Bronchial epithelial cell (primary cell): ENCODE data around the gene DYNC1LI1. TPM values are rescaled to one million over a fixed set of nuclear protein-coding genes. Genes with fewer than 3 reads are reported as not detected.
A peak's percentile ranks its signal among the peaks of the same experiment; 100 is the strongest.

Experiments used
- DNase-seq: peaks from one replicate; pipeline ENCODE4 v3.0.0-alpha.2; 2010; ENCODE audit warnings: low read depth
- FAIRE-seq: peaks from 2 replicates; lab custom pipeline; 2011; peaks lifted over from hg19 to GRCh38; lab: Jason Lieb, UNC
- H3K27me3 ChIP-seq: 2 replicates; pipeline ENCODE4 v1.5.1; 2011; ENCODE audit warnings: low read length; ENCODE audit not compliant: control insufficient read depth, insufficient read depth
- H3K36me3 ChIP-seq: 2 replicates; pipeline ENCODE4 v1.5.1; 2011; ENCODE audit warnings: low read length; ENCODE audit not compliant: control insufficient read depth, insufficient read depth
- H3K4me3 ChIP-seq: 2 replicates; pipeline ENCODE4 v1.5.1; 2011; ENCODE audit warnings: mild to moderate bottlenecking, low read depth, low read length, control low read depth
- CTCF ChIP-seq: IDR thresholded peaks from 2 replicates; pipeline ENCODE4 v1.5.1; 2011; ENCODE audit warnings: mild to moderate bottlenecking, moderate library complexity, low read length, control low read depth, inconsistent platforms; ENCODE audit not compliant: insufficient read depth, severe bottlenecking
- total RNA-seq: library from RNA; depleted of rRNA; stranded (reverse); fragments of >200 nt; gene quantifications from 2 replicates; pipeline ENCODE4 v1.2.1, GENCODE V29; 2014

Gene DYNC1LI1
- total RNA-seq, 1 donor from 2014 or later, result 24.5 TPM

- H3K27me3 ChIP-seq, result no peaks in the 10 kb centered on the region
- no peaks in the 10 kb centered on the region for H3K36me3 ChIP-seq
- no peak for FAIRE-seq
- DNase-seq, result no peak
- no peak for TF ChIP-seq CTCF
- no peak overlapping the region for H3K4me3 ChIP-seq
Observed at GRCh38 chr3:32508711-32509110, 61.9 kb downstream of the DYNC1LI1 start.

GRCh38 chr3:32506466-32506865, 64.2 kb downstream of the DYNC1LI1 start:
- FAIRE-seq, result no peak
- TF ChIP-seq CTCF, result no peak
- no peaks in the 10 kb centered on the region for H3K36me3 ChIP-seq
- H3K27me3 ChIP-seq, result no peaks in the 10 kb centered on the region
- DNase-seq, result no peak
- H3K4me3 ChIP-seq, result no peak overlapping the region

- no peaks in the 10 kb centered on the region for H3K27me3 ChIP-seq
- H3K36me3 ChIP-seq, result no peaks in the 10 kb centered on the region
- FAIRE-seq (no peak), DNase-seq (no peak)
- no peak for TF ChIP-seq CTCF
- H3K4me3 ChIP-seq, result peak overlapping the region; percentile 97
Observed at GRCh38 chr3:32502946-32503286, 67.7 kb downstream of the DYNC1LI1 start.

- FAIRE-seq (no peak), DNase-seq (peak; percentile 61)
- TF ChIP-seq CTCF, result no peak
- Histone ChIP-seq H3K36me3 (no peaks in the 10 kb centered on the region), H3K4me3 (peak within 1 kb of the TSS; percentile 97), H3K27me3 (no peaks in the 10 kb centered on the region)
Observed at GRCh38 chr3:32502118-32502945, 68.3 kb downstream of the DYNC1LI1 start, which contains the start of gene CMTM6. TSS of gene CMTM6 (minus strand) at chr3:32502852. CDS start at chr3:32502745, 107 bp downstream.

- Histone ChIP-seq H3K4me3 (peak overlapping the region; percentile 97), H3K27me3 (no peaks in the 10 kb centered on the region), H3K36me3 (no peaks in the 10 kb centered on the region)
- DNase-seq, result no peak
- FAIRE-seq, result no peak
- TF ChIP-seq CTCF, result no peak
Observed at GRCh38 chr3:32501783-32502117, 68.9 kb downstream of the DYNC1LI1 start.
